Activated T-cell treated with anti-CD3 and anti-CD28 coated beads, Interleukin-2, amount 50 U/mL, for 72 hours (primary cell): ENCODE data around the gene CLDN17. TPM values are rescaled to one million over a fixed set of nuclear protein-coding genes. Genes with fewer than 3 reads are reported as not detected.

Experiments
- total RNA-seq, 2 donors: library from RNA; stranded (reverse); gene quantifications; one replicate each; pipeline ENCODE4 v1.2.3, GENCODE V29; 2022

Gene CLDN17
- total RNA-seq, 2 donors from 2014 or later, result not detected

Other genes with a start within 250 kb of the CLDN17 start
- gene GRIK1, start 226.8 kb downstream of the CLDN17 start, total RNA-seq, result not detected
- gene CLDN8, start 49.3 kb upstream of the CLDN17 start, total RNA-seq, result not detected
- gene KRTAP24-1, start 116.1 kb upstream of the CLDN17 start, total RNA-seq, result not detected
- not detected for gene KRTAP25-1, start 122.7 kb upstream of the CLDN17 start, total RNA-seq
- not detected for gene KRTAP26-1, start 153.5 kb upstream of the CLDN17 start, total RNA-seq
- gene KRTAP27-1, start 170.9 kb upstream of the CLDN17 start, total RNA-seq, result not detected
- not detected for gene KRTAP23-1, start 181.8 kb upstream of the CLDN17 start, total RNA-seq
- gene KRTAP13-2, start 205.5 kb upstream of the CLDN17 start, total RNA-seq, result not detected
- gene KRTAP13-1, start 229.2 kb upstream of the CLDN17 start, total RNA-seq, result not detected